LNCAP (cell line): ENCODE results near the gene WDR7.

Experiments
- TF ChIP-seq, protein P1 (sequence below): fragments of 450-650 bp; IDR thresholded peaks from 2 replicates; pipeline ENCODE4 v1.5.1; 2017; ENCODE audit warnings: mild to moderate bottlenecking

The WDR7 gene

DNA sequence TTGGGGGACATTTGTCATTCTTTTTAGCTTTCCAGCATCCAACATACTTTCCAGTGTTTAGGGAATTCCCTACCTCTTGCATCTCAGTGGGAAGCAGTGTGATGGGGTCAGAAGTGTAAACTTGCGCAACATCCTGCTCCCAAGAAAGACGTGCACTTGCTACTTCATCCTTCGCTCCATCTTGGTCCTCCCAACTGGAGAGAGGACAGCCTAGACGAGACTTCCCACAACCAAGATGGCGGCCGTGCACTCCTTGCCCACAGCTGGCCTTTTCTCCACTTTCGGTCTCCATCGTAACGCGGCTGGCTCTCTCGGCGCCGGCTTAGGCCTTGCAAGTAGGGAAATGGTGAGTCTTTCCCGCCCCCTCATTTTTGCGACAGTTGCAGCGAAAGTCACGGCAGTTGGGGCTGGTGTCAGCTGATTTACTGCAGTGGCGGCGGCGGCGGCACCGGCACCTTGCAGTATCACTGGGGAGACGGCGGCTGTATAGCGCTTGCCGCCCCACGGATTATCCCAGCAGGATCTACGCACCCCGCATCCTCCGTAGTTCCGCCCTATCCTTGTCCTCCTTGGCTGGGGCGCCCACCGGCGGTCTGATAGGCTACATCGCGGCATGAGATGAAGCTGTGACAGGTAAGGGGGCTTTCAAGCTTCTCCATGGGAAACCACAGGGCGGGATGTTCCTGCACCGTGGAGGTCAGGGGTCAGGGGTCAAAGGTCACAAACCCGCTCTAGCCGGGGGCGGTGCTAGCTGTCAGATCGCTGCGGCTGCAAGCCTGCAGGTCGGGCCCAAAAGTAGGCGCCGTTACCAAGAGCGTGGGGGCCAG is at the start of gene WDR7:
WDR7 (plus strand) TSS at position 416 of the 827 bp plus-strand sequence. CDS start 21,157 bp downstream, outside the sequence.
- TF ChIP-seq, protein P1, sequence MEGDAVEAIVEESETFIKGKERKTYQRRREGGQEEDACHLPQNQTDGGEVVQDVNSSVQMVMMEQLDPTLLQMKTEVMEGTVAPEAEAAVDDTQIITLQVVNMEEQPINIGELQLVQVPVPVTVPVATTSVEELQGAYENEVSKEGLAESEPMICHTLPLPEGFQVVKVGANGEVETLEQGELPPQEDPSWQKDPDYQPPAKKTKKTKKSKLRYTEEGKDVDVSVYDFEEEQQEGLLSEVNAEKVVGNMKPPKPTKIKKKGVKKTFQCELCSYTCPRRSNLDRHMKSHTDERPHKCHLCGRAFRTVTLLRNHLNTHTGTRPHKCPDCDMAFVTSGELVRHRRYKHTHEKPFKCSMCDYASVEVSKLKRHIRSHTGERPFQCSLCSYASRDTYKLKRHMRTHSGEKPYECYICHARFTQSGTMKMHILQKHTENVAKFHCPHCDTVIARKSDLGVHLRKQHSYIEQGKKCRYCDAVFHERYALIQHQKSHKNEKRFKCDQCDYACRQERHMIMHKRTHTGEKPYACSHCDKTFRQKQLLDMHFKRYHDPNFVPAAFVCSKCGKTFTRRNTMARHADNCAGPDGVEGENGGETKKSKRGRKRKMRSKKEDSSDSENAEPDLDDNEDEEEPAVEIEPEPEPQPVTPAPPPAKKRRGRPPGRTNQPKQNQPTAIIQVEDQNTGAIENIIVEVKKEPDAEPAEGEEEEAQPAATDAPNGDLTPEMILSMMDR, result no peak

DNA sequence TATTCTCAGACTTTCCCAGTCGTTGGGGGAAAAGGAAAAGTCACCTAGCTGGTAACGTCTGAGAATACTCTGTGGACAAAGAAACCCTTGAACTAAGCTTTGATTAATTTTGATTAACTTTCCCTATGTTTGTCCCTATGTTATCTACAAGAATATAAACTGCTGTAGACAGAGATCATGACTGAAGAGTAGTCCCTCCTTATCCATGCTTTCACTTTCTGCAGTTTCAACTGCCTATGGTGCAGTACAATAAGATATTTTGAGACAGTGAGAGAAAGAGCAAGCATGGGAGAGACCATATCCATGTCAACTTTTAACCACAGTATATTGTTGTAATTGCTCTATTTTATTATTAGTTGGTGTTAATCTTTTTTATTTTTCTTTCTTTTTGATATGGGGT is 44.5 kb upstream of the WDR7 start:
- TF ChIP-seq, protein P1, result no peak

DNA sequence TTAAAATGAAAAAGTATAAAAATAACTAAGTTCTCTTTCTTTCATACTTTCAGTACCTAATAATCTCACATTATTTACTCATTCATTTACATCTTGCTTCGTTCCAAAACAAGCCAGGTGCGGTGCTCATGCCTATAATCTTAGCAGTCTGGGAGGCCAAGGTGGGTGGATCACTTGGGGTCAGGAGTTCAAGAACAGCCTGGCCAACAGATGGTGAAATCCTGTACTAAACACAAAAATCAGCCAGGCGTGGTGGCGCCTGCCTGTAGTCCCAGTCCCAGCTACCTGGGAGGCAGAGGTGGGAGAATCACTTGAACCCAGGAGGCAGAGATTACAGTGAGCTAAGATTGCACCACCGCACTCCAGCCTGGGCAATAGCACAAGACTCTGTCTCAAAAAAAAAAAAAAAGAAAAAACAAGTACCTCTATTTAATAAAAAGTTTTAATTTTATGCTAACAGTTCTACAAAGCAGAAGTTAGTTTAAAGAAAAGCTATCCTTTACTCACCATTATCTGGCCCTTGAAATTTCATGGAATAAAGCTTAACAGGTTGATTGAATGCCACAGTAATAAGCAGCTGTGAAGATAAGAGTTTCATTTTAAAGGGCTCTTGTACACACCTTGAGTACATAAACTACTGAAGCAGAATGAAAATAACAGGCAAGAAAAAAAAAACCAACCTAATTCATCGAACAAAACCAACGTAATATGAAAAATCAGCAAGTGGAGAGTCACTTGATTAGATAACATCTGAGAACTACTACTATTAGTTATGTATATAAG is 35.2 kb upstream of the WDR7 start:
- TF ChIP-seq, protein P1, result no peak

DNA sequence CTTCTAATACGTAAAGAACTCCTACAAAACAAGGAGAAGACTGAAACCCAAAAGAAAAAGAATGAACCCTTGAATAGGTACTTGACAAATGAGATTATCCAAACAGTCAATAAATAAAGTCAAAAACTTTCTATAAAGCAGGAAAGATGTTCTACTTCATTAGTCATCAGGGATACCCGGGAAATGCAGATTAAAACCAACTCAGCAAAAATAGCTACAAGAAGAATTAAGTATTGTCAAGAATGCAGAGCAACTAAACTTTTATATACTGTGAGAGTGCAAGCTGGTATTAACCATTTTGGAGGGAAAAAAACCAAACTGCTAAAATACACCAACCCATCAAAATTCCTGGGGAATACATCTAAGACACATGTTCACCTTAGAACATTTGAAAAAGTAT is 23.2 kb upstream of the WDR7 start:
- TF ChIP-seq, protein P1, result no peak

DNA sequence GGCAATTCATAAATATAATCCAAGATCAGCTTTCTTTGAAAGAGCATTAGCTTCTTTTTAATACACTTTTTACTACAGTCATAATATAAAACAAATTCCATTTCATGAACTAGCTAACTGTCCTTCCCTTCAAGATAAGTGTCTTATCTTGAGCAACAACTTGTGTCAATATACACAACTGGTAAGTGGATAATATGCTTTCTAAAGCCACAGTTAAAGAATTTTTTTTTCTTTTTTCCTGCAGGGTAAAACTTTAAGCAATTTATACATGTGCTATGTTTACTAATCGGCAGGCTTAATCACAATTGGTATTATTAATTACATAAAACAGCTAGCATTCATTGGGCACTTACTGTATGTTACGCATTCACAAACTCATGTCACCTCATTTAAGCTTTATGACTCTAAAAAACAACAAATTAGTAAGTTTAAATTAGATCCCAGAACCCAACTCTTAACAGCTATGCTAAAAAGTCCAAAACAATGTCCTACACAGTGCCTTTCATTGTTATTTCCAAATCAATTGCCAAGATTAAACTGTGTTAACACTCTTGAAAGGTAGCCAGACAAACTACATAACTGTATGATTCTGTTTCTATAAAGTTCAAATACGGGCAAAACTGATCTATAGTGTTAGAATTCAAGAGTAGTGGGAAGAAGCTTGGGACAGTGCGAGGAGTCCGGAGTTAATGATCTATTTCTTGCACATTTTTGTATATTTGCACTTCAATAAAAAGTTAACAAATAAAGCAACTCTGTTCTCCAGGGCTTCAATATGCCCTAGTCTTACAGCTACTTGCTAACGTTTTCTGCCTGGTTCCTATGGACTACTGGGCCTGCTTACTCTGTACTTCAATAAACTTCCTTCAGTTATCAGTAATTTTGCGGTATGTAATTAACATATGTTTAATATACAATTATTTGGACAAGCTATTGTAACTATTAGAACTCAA is 18.8 kb upstream of the WDR7 start:
- TF ChIP-seq, protein P1, result no peak

DNA sequence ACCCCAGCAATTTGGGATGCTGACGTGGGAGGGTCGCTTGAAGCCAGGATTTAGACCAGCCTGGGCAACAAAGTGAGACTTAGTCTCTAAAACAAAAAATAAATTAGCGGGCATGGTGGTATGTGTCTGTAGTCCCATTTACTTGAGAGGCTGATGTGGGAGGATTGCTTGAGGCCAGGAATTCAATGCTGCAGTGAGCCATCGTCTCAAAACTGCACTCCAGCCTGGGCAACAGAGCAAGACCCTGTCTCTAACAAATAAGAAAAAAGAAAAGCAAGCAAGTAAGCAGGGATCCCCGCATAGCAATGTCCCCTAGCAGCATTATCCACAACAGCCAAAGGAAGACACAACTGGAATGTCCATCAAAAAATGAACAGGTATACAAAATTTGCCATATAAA is 16.2 kb upstream of the WDR7 start:
- TF ChIP-seq, protein P1, result no peak

DNA sequence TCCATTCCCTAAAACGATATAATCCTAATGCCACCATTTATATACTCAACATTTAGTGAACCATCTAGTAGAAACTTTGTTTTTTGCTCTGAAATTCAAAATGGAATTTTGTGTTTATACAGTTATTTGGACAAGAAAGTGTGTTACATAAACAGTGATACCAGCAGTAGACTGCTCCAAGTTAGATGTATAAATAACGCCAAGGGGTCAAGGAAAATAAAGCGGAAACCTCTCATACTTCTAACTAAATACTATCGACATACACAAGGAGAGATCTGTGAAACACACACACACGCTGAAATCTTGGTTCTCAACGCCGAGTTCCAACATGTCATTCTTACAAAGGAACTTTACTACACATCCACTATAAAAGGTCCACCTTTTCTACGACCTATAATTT is 14.0 kb upstream of the WDR7 start:
- TF ChIP-seq, protein P1, result no peak
